Activated CD4-positive, alpha-beta memory T cell treated with anti-CD3 and anti-CD28 coated beads, Interleukin-2, amount 10 ng/mL, durations not matched to agents 7 days and 5 days (primary cell): Measurements from ENCODE around the gene TMEM266. TPM values are rescaled to one million over a fixed set of nuclear protein-coding genes. Genes with fewer than 3 reads are reported as not detected.

ENCODE experiments used
- CTCF ChIA-PET: fragments of 350-600 bp; sonication (Branson Sonifier 250); formaldehyde crosslinking; loops from one replicate; lab custom pipeline; 2021; ENCODE audit warnings: antibody characterized with exemption, inconsistent platforms; lab: Charles Lee
- POLR2A ChIA-PET: fragments of 350-600 bp; sonication (Branson Sonifier 250); formaldehyde crosslinking; loops from one replicate; lab custom pipeline; 2021; ENCODE audit warnings: antibody characterized with exemption; lab: Charles Lee
- DNase-seq: peaks from one replicate; pipeline ENCODE4 v3.0.0-alpha.2; 2020
- H3K27ac Mint-ChIP-seq: one replicate; pipeline ENCODE4 v1.8.0; 2021; ENCODE audit warnings: mild to moderate bottlenecking, mixed read lengths
- H3K27me3 Mint-ChIP-seq: one replicate; pipeline ENCODE4 v1.8.0; 2021; ENCODE audit warnings: mixed read lengths
- H3K36me3 Mint-ChIP-seq: one replicate; pipeline ENCODE4 v1.8.0; 2021; ENCODE audit warnings: low read depth, mixed read lengths
- H3K4me1 Mint-ChIP-seq: one replicate; pipeline ENCODE4 v1.8.0; 2021; ENCODE audit warnings: mixed read lengths
- H3K4me3 Mint-ChIP-seq: one replicate; pipeline ENCODE4 v1.8.0; 2021; ENCODE audit warnings: mild to moderate bottlenecking, mixed read lengths
- H3K9me3 Mint-ChIP-seq: one replicate; pipeline ENCODE4 v1.8.0; 2021; ENCODE audit warnings: mixed read lengths
- total RNA-seq, 2 experiments: library from RNA; stranded (reverse); gene quantifications; one replicate each; pipeline ENCODE4 v1.2.3, GENCODE V29; 2021

The TMEM266 gene
- total RNA-seq, 2 experiments from 2014 or later: not detected

DNA sequence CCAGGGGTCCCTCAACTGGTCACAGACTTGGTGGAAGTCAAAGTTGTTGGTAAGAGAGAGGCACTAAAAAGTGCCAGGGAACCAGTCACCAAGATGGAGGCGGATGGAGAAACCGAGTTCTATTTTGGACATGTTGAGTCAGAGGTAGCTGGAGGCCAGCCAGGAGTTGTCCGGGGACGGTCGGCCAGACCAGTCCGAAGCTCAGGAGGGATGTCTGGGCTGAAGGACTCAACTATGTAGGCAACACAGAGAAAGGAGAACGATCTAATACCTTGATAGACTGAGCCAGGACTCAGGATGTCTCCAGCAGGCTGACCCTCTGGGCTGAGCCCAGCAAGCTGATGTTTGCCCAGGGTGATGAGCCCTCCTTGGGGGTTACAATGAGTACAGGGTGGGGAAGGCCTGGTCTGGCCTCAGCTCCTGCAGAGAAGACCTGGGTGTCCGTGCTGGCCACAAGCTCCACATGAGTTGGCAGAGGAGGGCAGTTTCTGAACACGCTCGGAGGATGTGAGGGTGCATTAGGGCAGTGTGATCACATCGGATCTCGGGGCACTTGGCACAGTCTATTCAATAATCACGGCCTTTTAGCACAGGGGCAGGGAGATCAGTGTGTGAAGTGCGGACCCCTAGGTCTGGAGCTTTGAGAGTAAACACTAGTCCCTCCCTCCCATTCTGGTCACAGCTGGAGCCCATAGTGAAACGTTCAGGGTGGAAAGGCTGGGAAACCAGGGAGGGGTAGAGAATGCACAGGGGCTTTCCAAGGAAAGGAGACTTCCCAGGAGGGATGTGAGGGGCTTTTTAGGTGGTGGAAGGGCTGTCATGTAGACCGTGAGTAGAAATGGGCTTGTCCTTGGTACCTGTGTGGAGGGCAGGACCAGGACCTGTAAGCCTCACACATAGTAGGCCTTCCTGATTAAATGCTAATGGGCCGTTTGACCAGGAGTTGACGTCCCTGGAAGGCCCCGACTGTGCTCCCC is 139.6 kb downstream of the TMEM266 start:
- ChIA-PET POLR2A (no interaction called here), CTCF (interaction anchor here (0.5 kb wide), 1 partner anchor 11 kb away, joined by 3 read pairs; no protein-coding TSS in a partner anchor)
- Mint-ChIP-seq H3K36me3 (no peaks in the 10 kb centered on the region), H3K27me3 (no peaks in the 10 kb centered on the region), H3K9me3 (no peaks in the 10 kb centered on the region), H3K4me1 (peaks cover 14% of the 10 kb centered on the region), H3K27ac (peak overlapping the region; percentile 13), H3K4me3 (no peak overlapping the region)
- DNase-seq: no peak

DNA sequence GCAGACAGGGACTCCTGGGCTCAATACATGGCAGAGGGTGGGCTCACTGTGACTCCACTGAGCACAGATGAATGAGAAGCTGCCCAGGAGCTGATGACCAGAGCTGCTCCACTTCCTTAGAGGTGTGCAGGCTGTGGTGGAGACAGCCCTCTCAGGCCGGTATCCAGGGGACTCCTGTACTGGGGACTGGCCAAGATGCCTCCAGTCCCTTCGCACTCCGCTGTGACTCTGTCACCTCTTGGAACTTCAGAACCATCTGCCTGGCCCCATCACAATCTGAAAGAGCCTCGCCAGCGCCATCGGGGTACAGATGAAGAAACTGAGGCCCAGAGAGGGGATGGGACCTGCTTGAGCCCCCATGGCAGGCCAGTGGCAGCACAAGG is 140.3 kb downstream of the TMEM266 start:
- POLR2A ChIA-PET: interaction anchor here (1.2 kb wide), 1 partner anchor 18 kb away, joined by 4 read pairs; no protein-coding TSS in a partner anchor
- no peaks in the 10 kb centered on the region for H3K9me3 Mint-ChIP-seq
- no peak for DNase-seq
- H3K36me3 Mint-ChIP-seq: no peaks in the 10 kb centered on the region
- H3K4me1 Mint-ChIP-seq: peaks cover 14% of the 10 kb centered on the region
- CTCF ChIA-PET: interaction anchor here (0.5 kb wide), 1 partner anchor 11 kb away, joined by 3 read pairs; no protein-coding TSS in a partner anchor
- H3K27ac Mint-ChIP-seq: no peak overlapping the region
- no peaks in the 10 kb centered on the region for H3K27me3 Mint-ChIP-seq
- H3K4me3 Mint-ChIP-seq: no peak overlapping the region

DNA sequence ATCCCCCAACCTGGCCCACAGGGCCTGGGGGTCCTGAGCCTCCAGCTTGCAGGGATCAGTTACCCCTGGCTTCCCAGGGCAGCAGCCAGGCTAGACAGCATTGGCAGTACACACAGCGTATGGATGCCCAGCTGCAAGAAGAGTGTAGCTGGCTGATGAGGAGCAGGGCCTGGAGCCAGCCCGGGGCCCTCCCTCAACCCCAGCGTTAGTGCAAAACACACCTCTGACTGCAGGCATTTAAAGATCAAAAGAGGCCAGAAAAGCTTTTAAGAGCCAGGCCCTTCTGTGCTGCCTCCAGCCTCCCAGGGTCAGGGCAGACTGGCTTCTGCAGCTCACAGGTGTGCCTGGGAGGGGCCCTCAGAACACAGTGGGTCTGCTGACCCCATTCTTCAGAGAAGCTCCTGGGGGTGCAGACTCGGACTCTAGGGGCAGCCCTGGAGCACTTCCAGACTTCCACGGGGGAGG is 140.9 kb downstream of the TMEM266 start:
- Mint-ChIP-seq H3K36me3 (no peaks in the 10 kb centered on the region), H3K9me3 (no peaks in the 10 kb centered on the region), H3K4me1 (peaks cover 14% of the 10 kb centered on the region), H3K4me3 (no peak overlapping the region), H3K27me3 (no peaks in the 10 kb centered on the region), H3K27ac (no peak overlapping the region)
- no peak for DNase-seq
- ChIA-PET POLR2A (interaction anchor here (1.2 kb wide), 1 partner anchor 18 kb away, joined by 4 read pairs; no protein-coding TSS in a partner anchor), CTCF (no interaction called here)

DNA sequence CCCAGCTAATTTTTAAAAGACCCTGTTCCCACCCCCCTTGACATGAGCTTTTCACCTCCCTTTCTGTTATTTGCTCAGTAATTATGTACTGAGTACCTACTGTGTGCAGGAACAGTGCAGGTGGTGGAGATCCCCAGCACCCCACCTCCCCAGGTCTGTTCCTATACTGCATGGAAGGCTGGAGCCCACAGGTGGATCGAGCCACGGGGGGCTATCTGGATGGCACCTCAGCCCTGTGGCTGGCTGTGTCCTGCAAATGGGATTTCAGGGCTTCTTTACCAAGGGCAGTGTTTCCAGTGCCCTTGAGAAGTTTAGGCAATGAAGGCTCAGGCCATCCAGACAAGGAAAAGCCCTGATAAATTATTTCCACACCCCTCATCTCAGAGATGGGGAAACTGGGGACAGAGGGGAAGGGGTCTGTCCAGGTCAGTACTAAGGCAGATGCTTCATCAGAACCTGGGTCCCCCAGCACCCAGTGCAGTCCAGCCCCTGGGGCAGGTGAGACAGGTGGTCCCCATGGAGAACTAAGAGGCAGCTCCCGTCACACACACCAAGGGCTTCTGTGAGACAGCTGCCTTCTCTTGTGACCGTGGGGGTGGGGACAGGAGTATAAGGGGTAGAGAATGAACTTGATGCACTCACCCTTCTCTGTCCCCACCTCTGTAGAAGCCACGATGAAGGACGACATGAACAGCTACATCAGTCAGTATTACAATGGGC is 141.9 kb downstream of the TMEM266 start:
- H3K27me3 Mint-ChIP-seq: no peaks in the 10 kb centered on the region
- H3K9me3 Mint-ChIP-seq: no peaks in the 10 kb centered on the region
- no peak for DNase-seq
- H3K27ac Mint-ChIP-seq: no peak overlapping the region
- no peak overlapping the region for H3K4me3 Mint-ChIP-seq
- ChIA-PET CTCF (no interaction called here), POLR2A (interaction anchor here (1.2 kb wide), 1 partner anchor 19 kb away, joined by 4 read pairs; no protein-coding TSS in a partner anchor)
- H3K36me3 Mint-ChIP-seq: no peaks in the 10 kb centered on the region
- peaks cover 11% of the 10 kb centered on the region for H3K4me1 Mint-ChIP-seq

DNA sequence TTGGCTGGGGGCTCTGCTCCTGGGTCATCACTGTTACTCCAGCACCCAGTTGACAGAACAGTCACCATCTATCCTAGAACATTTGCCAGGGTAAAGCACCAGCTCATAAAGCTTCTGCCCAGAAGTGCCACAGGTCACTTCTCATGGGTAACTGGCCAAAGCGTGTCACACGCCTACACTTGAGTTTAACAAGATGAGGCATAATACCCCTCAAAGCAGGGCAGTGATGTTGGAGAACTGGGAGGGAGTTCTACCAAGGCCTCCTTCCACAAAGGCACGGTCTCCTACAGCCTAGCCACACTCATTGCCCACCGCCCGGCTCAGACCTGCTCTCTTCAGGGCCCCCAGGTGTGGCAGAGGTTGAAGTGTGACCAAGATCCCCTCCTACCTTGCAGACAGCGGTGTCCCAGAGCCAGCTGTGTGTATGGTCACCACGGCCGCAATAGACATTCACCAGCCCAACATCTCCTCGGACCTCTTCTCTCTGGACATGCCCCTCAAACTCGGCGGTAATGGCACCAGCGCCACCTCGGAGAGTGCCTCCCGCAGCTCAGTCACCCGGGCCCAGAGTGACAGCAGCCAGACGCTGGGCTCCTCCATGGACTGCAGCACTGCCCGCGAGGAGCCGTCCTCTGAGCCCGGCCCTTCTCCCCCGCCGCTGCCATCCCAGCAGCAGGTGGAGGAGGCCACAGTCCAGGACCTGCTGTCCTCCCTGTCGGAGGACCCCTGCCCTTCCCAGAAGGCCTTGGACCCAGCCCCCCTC is 143.7 kb downstream of the TMEM266 start:
- no peaks in the 10 kb centered on the region for H3K4me1 Mint-ChIP-seq
- no peak overlapping the region for H3K4me3 Mint-ChIP-seq
- H3K27ac Mint-ChIP-seq: no peak overlapping the region
- ChIA-PET CTCF (no interaction called here), POLR2A (no interaction called here)
- no peak for DNase-seq
- H3K9me3 Mint-ChIP-seq: no peaks in the 10 kb centered on the region
- no peaks in the 10 kb centered on the region for H3K27me3 Mint-ChIP-seq
- peaks cover 3% of the 10 kb centered on the region for H3K36me3 Mint-ChIP-seq

DNA sequence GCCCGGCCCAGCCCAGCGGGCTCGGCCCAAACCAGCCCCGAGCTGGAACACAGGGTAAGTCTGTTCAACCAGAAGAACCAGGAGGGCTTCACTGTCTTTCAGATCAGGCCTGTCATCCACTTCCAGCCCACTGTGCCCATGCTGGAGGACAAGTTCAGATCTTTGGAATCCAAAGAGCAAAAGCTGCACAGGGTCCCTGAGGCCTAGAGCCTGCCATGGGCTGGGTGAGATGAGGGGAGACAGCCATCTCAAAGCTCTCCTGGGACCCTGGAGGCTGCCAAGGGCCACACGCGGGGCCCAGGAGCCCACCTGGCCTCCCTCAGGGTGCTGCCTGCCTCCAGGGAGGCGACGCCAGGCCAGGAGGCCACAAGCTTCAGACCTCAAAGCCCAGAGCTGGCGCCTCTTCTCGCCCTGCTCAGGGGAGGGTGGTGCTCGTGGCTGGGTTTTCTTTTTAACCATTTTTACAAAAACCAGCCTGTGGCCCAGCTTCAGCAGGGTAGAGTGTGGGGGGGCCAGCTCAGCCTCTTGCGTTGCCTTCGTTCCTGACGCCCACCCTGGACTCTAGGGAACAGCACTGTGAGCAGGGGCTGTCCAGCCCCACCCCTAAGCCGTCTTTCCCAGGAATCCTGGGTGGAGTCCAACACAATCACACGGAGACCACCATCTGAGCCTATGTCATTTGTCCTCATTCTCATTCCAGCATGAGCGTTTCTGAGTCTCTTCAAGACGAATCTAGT is 144.5 kb downstream of the TMEM266 start:
- no peak overlapping the region for H3K27ac Mint-ChIP-seq
- CTCF ChIA-PET: no interaction called here
- H3K4me1 Mint-ChIP-seq: no peaks in the 10 kb centered on the region

DNA sequence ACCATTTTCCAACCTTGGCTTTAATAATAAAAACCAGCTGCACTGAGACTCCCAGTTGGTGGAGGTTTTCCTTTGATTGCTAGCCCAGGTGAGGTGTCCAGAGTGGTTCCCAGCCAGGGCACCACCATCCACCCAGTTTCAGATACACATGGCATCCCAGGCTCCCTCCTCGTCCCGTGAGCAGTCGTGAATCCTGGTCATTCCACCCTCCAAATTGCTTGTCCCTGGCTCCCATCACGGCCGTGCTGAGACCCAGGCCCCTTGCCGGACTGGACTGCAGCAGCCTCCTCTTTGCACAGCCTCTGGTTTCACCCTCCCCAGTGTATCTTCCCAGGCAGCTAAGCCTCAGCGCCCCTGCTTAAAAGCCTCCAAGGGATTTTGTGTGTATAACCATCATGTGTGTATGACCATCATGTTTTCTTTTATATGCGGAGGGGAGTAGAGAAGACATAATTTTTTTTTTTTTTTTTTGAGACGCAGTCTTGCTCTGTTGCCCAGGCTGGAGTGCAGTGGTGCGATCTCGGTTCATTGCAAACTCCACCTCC is 145.2 kb downstream of the TMEM266 start:
- Mint-ChIP-seq H3K27me3 (no peaks in the 10 kb centered on the region), H3K4me3 (no peak overlapping the region), H3K4me1 (no peaks in the 10 kb centered on the region), H3K36me3 (peaks cover 4% of the 10 kb centered on the region), H3K27ac (no peak overlapping the region), H3K9me3 (no peaks in the 10 kb centered on the region)
- DNase-seq: no peak
- CTCF ChIA-PET: no interaction called here
- POLR2A ChIA-PET: no interaction called here

More for the DNA sequence above, 144.5 kb downstream of the TMEM266 start:
- POLR2A ChIA-PET: no interaction called here
- Mint-ChIP-seq H3K27me3 (no peaks in the 10 kb centered on the region), H3K36me3 (peaks cover 3% of the 10 kb centered on the region), H3K4me3 (no peak overlapping the region), H3K9me3 (no peaks in the 10 kb centered on the region)
- DNase-seq: no peak

DNA sequence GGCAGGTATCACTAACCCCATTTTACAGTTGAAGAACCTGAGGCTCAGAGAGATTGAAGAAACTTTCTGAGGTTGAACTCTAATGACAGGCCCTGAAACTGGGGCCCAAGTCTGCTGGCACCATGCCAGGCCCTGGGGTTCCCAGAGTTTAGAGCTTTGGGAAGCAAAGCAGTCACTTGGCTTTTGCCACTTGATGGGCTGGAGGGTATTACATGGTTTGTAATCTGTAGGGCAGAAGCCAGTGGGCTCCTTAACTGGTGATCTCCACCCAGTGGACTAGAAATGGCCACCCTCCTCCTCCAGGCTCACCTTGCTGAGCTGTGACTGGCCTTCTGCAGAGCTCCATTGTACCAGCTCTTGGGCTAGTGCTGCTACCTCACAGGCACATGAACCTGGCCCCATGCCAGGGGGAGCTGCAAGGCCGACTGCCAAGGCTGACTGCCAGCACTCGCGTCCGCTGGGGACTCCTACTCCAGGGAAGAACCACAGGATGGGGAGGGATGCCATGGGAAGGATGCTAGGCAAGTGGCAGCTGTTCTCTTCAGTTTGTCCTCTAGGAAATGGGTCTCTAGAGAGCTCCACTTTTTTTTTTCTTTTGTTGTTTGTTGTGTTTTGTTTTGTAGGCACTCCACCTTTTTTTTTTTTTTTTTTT is 146.7 kb downstream of the TMEM266 start:
- H3K4me1 Mint-ChIP-seq: no peaks in the 10 kb centered on the region
- H3K4me3 Mint-ChIP-seq: no peak overlapping the region
- no peaks in the 10 kb centered on the region for H3K27me3 Mint-ChIP-seq
- H3K36me3 Mint-ChIP-seq: peaks cover 13% of the 10 kb centered on the region
- no peak for DNase-seq
- H3K27ac Mint-ChIP-seq: no peak overlapping the region
- ChIA-PET CTCF (interaction anchor here (0.7 kb wide), 1 partner anchor 478 kb away, joined by 4 read pairs; no protein-coding TSS in a partner anchor), POLR2A (no interaction called here)
- H3K9me3 Mint-ChIP-seq: no peaks in the 10 kb centered on the region

DNA sequence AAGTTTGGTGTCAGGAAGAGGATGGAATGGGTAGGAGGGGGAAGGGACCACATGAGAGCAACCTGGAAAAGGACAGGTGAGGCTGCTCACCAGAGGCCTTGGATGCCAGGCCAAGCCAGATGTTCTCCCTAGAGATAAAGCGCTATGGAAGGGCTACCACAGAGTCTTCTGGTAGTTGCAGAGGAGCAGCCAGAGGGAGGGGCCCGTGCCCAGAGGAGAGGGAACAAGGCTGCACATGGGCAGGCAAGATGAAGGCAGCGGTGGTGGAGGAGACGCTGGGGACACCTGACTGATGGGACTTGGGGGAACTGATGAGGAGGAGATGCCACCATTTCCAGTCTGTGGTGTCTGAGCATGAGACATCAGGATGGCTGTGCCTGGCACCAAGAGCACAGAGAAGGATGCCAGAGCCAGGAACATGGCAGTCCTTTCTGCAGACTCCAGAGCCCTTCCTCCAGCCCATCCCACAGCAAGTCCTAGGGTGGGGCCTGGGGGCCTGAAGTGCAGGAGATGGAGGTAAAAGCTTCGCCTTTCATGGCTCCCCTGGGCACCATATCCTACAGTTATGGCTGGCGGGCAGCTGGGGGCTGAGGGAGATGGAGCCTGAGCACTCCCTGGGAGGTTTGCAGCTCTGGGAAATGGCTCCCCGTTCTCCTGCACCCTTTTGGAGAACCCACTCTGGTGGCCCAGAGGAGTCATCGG is 148.4 kb downstream of the TMEM266 start:
- Mint-ChIP-seq H3K9me3 (no peaks in the 10 kb centered on the region), H3K4me3 (no peak overlapping the region), H3K27me3 (no peaks in the 10 kb centered on the region), H3K4me1 (no peaks in the 10 kb centered on the region), H3K36me3 (peaks cover 15% of the 10 kb centered on the region), H3K27ac (no peak overlapping the region)
- ChIA-PET CTCF (interaction anchor here (2.7 kb wide), 1 partner anchor 17 kb away, joined by 7 read pairs; no protein-coding TSS in a partner anchor), POLR2A (no interaction called here)
- no peak for DNase-seq

DNA sequence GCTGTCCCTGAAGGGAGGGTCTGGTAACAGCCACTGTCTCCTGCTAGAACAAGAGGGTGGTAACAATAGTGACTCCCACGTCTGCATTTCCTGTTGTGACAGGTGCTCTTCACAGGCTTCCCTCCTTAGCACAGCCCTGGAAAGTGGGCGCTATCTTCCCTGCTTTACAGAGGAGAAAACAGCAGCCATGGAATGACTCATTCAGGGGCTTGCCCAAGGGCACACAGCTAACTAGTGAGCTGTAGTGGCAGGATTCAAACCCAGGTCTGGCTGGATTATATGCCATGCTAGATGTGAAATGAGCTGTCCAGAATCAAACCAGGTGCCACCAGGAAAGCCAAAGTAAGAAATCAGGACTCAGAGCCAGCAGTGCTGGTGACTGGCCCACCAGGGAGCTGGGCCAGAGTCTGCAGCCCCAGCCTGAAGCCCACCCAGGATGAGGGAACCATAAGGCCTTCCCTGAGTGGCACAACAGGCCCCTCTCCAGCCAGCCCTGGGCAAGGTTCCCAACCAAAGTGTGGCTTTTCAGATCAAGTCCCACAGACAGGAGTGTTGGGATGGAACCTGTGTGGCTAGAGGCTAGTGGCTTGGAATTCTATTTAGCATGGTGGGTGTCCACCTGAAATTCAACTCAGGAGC is 149.1 kb downstream of the TMEM266 start:
- H3K27me3 Mint-ChIP-seq: no peaks in the 10 kb centered on the region
- H3K9me3 Mint-ChIP-seq: no peaks in the 10 kb centered on the region
- no peak for DNase-seq
- ChIA-PET CTCF (interaction anchor here (2.7 kb wide), 1 partner anchor 18 kb away, joined by 7 read pairs; no protein-coding TSS in a partner anchor), POLR2A (no interaction called here)
- H3K4me1 Mint-ChIP-seq: no peaks in the 10 kb centered on the region
- H3K27ac Mint-ChIP-seq: no peak overlapping the region
- no peak overlapping the region for H3K4me3 Mint-ChIP-seq
- H3K36me3 Mint-ChIP-seq: peaks cover 15% of the 10 kb centered on the region
